Measurements from ENCODE around the gene SLC37A3.

- no peak for TF ChIP-seq ARNTL (CRISPR knock-in tag; IDR thresholded peaks at IDR 0.05; ENCODE audit: borderline replicate concordance, low read depth)
- TF ChIP-seq ZFP3 (CRISPR knock-in tag; IDR thresholded peaks at IDR 0.05), result no peak
- TF ChIP-seq, protein P1, sequence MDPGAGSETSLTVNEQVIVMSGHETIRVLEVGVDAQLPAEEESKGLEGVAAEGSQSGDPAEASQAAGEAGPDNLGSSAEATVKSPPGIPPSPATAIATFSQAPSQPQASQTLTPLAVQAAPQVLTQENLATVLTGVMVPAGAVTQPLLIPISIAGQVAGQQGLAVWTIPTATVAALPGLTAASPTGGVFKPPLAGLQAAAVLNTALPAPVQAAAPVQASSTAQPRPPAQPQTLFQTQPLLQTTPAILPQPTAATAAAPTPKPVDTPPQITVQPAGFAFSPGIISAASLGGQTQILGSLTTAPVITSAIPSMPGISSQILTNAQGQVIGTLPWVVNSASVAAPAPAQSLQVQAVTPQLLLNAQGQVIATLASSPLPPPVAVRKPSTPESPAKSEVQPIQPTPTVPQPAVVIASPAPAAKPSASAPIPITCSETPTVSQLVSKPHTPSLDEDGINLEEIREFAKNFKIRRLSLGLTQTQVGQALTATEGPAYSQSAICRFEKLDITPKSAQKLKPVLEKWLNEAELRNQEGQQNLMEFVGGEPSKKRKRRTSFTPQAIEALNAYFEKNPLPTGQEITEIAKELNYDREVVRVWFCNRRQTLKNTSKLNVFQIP (CRISPR knock-in tag; IDR thresholded peaks at IDR 0.05; ENCODE audit: borderline replicate concordance, low read depth), result no peak
- no peak for TF ChIP-seq ZNF565 (CRISPR knock-in tag; conservative IDR thresholded peaks at IDR 0.05; ENCODE audit: low read depth)
- TF ChIP-seq ESRRG (CRISPR knock-in tag; IDR thresholded peaks at IDR 0.05), result no peak
- no peak for TF ChIP-seq TOX (CRISPR knock-in tag; IDR thresholded peaks at IDR 0.05; ENCODE audit: borderline replicate concordance)
- TF ChIP-seq, protein P2, sequence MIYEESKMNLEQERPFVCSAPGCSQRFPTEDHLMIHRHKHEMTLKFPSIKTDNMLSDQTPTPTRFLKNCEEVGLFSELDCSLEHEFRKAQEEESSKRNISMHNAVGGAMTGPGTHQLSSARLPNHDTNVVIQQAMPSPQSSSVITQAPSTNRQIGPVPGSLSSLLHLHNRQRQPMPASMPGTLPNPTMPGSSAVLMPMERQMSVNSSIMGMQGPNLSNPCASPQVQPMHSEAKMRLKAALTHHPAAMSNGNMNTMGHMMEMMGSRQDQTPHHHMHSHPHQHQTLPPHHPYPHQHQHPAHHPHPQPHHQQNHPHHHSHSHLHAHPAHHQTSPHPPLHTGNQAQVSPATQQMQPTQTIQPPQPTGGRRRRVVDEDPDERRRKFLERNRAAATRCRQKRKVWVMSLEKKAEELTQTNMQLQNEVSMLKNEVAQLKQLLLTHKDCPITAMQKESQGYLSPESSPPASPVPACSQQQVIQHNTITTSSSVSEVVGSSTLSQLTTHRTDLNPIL (CRISPR knock-in tag; IDR thresholded peaks at IDR 0.05; ENCODE audit: low read depth), result no peak
- TF ChIP-seq ISL1 (CRISPR knock-in tag; IDR thresholded peaks at IDR 0.05), result no peak
These were observed 18.2 kb upstream of the SLC37A3 start for GRCh38 chr7:140416560-140416959.

Data from SK-N-SH treated with all-trans-retinoic acid at 6 μM for 48 hours (cell line).